LNCAP (cell line): ENCODE data around the gene GREM1.

ENCODE experiments used
- TF ChIP-seq, protein P1 (sequence below): fragments of 450-650 bp; IDR thresholded peaks from 2 replicates; pipeline ENCODE4 v1.5.1; 2017; ENCODE audit warnings: mild to moderate bottlenecking

Gene GREM1

DNA sequence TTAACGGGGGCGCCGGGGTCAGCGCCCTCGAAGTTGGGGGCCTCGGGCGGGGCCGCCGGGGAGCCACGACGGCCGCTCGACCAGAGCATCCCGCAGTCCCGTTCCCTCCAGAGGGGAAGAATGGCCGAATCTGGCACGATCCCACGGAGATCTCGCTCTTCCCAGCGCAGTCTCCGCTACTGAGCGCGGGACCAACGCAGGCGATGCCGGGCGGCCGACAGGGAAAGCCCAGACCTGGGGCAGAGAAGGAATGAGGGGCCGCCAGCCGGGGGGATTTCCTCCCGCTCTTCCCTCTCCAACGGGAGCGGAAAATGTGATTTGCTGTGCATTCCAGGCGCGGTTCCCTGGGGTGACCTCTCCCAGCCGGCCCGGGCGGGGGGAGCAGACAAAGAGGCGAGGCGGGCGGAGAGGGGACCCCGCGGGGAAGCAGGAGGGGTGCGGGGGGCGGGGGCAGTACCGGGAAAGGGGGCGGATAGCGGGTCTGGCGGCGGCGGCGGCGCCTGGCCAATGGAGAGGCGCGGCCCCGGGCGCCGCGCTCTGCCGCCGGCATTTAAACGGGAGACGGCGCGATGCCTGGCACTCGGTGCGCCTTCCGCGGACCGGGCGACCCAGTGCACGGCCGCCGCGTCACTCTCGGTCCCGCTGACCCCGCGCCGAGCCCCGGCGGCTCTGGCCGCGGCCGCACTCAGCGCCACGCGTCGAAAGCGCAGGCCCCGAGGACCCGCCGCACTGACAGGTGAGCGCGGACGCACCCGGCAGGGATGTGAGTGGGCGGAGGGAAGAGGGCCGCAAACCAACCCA lies at the start of gene GREM1:
TSS of gene GREM1 (plus strand) at position 579 of the 801 bp plus-strand sequence. CDS start 12,687 bp downstream, outside the sequence.
- TF ChIP-seq, protein P1, sequence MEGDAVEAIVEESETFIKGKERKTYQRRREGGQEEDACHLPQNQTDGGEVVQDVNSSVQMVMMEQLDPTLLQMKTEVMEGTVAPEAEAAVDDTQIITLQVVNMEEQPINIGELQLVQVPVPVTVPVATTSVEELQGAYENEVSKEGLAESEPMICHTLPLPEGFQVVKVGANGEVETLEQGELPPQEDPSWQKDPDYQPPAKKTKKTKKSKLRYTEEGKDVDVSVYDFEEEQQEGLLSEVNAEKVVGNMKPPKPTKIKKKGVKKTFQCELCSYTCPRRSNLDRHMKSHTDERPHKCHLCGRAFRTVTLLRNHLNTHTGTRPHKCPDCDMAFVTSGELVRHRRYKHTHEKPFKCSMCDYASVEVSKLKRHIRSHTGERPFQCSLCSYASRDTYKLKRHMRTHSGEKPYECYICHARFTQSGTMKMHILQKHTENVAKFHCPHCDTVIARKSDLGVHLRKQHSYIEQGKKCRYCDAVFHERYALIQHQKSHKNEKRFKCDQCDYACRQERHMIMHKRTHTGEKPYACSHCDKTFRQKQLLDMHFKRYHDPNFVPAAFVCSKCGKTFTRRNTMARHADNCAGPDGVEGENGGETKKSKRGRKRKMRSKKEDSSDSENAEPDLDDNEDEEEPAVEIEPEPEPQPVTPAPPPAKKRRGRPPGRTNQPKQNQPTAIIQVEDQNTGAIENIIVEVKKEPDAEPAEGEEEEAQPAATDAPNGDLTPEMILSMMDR, result no peak

DNA sequence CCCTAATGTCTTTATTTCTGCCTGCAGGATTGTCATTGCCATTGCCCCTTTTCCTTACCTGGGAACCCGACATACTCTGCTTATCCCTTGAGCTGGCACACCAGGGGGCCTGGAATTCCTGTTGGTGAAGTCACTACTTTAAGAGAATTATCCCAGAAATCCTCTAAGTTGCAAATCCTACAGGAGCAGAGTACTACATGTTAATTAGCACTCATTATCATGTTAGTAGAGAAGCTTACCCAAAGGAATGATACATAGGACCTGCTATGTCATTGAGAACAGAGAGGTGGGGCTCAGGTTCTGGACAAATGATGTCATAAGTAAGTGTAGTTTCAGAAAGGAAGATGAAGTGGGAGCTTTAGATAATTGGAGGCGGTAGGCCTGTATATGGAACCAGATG lies 48.9 kb upstream of the GREM1 start:
- TF ChIP-seq, protein P1, result no peak

DNA sequence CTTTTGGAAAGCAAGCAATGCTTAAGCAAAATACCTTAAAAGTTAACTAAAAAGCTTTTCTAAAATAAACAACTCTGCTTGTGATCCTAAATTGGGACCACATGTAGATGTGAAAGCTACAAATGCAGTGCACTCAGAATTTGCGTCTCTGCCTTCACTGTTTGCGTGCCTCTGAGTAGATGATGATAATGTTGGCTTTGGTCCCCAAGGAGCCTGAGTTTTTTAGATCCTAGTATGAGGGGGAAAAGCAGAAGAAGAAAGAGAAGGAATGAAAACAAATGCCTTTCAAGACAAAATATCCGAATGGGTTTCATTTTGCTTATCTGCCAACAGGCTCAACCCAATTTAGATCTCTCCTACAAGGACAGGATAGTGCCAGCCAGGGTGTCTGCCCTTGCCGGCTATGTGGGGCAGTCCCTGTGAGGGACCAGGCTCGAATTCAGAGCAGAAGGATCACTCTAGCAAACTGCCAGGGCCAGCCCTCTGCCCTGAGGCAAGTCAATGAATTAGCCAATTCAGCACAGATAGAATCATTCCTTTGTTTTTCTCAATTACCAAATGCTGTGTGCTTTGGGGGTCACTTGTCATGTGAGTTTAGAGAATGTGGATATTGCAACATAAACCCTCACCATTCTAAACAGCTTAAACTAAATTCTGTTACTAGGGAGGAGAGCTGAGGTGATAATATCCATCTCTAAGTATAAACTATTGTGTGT lies 47.8 kb upstream of the GREM1 start:
- TF ChIP-seq, protein P1, result no peak

DNA sequence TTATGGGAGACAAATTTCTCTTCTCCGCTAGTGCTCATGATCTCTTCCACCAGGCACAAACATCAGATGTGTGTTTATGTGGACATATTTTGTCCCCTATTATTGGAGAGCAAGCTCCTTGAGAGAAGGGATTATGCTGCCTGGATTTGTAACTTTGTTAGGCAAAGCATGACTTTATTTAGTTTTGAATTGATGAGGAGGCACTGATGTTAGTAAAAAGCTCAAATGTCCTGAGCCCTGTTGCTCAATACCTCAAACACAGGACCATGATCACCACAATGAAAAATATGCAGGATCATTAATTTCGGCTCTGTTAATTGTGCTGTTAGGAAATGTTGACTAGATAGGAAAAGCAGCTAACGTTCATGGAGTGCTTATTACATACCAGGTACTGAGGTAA lies 47.2 kb upstream of the GREM1 start:
- TF ChIP-seq, protein P1, result no peak

DNA sequence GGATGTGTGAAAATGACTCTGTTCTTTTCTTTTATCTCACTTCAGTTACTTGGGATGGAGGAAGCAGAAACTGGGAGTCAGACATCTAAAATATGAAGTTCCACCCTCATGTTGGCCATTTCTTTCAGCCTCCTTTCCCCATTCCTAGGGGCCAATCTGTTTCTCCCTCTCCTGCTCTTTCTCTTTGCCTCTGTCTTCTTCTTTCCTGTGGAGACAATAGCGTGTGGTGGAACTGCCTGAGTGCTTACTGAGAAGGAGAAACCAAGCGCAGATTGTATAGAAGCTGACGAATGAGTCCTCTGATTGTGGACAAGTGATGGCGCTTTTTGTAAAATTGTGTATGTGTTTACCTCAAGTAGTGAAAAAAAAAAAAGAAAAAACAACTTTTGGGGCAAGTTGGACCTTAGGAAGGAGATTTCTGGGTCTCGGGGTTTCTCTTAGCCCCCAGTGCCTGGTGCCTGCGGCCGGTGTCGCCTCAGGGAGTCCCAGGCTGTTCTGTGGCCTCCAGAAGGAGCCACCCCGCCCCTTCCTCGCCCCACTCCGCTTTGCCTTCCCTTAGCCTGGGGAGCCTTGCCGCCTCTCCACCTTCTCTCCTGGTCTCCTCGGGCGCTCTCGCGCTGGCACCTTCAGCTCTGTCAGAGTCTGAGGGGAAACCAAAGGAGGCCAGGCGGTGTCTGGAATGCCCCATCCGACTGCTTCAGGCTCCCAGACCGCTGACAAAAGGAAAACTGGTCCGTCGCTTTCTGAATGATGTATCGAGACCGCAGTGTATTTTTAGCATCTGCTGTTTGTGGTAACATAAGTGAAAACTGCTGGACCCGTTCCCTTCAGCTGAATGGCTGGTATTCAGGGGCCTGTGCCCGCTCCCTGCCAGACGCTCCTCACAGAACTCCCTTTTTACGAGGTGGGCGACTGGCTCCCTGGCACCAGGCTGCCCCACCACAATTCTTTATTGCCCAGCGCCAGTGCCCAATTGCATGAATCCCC lies 46.2 kb upstream of the GREM1 start:
- TF ChIP-seq, protein P1, result no peak

DNA sequence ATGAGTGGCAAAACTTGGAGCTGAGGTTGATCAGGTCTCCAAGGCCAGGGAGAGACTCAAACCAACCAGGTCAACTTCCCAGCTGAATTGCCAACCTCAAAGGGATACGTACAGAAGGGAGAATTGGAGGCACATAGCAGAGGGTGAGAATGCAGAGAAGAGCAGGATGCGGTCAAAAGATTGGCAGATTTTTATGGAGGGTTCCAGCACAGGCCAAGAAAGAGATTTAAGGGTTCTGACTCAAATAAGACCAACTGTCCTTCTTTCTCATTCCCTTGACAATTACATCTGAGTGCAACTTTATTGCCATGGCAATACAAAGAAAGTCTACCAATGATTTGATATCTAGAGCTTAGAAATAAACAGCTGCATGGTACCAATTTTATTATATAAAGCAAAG lies 43.1 kb upstream of the GREM1 start:
- TF ChIP-seq, protein P1, result no peak

DNA sequence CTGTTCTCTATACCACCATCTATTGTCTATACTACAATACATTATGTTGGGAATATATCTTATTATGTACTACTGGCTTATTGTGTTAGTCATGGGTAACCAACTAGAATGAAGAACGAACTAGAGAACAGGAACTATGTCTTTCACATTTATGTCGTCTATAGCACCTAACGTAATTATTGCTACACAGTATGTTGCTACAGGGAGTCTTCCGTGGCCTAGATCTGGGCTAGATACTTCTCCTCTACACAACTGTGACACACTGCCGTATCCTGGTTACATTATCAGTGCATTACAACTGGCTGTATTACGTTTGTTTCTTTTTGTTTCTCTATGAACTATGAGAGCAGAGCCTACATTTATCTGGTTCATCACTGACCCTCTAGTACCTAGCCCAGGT lies 42.3 kb upstream of the GREM1 start:
- TF ChIP-seq, protein P1, result no peak
